Measurements from ENCODE around the gene HPGDS. TPM values are rescaled to one million over a fixed set of nuclear protein-coding genes. Genes with fewer than 3 reads are reported as not detected.

HPGDS gene
- total RNA-seq, 4 donors from 2014 or later = 3.2 to 8.5 (median 3.6) TPM; not detected in 1

DNA sequence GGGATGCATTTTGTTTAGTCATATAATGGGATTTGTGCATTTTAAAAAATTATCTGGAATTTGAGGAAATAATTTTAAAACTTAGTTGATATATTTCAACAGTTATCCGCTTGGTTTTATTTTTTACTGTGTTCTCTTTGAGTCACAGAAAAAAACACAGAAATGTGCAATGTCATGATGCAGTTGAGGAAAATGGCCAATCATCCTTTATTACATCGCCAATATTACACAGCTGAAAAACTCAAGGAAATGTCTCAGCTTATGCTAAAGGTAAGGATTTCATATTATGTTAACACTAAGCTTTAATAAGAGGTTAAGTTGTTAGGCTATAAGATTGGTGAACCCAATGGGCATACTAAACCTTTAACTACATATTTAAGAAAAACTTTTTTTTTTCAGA is 63.9 kb downstream of the HPGDS start:
- Histone ChIP-seq H3K27me3 (no peaks in the 10 kb centered on the region), H3K4me3 (no peak overlapping the region), H3K27ac (no peak overlapping the region), H3K36me3 (no peaks in the 10 kb centered on the region), H3K9me3 (no peaks in the 10 kb centered on the region), H3K4me1 (no peaks in the 10 kb centered on the region)
- TF ChIP-seq, protein P1, sequence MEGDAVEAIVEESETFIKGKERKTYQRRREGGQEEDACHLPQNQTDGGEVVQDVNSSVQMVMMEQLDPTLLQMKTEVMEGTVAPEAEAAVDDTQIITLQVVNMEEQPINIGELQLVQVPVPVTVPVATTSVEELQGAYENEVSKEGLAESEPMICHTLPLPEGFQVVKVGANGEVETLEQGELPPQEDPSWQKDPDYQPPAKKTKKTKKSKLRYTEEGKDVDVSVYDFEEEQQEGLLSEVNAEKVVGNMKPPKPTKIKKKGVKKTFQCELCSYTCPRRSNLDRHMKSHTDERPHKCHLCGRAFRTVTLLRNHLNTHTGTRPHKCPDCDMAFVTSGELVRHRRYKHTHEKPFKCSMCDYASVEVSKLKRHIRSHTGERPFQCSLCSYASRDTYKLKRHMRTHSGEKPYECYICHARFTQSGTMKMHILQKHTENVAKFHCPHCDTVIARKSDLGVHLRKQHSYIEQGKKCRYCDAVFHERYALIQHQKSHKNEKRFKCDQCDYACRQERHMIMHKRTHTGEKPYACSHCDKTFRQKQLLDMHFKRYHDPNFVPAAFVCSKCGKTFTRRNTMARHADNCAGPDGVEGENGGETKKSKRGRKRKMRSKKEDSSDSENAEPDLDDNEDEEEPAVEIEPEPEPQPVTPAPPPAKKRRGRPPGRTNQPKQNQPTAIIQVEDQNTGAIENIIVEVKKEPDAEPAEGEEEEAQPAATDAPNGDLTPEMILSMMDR (IDR thresholded peaks at IDR 0.05) = no peak
- no peak for TF ChIP-seq POLR2A (IDR thresholded peaks at IDR 0.05)
- intact Hi-C loops (cut with DNase I; ENCODE audit: low total_unique reads) = no loop called here
- no peak for DNase-seq

DNA sequence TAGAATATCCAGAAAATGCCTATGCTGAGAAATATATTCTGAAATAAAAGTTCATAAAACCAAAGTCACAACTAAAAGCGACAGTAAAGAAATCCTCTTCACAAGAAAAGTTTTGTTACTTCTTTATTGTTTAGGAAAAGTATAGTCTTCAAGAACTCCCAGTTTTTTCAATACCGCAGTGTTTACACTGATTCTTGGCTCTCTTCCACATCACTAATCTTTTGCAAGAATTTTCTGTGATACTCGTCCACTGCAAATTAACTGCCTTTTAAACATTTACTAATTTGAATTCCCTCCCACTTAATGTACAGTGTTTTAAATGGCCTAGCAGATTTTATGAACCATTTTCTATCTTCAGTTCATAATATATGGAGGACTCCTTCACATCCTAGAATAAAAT is 65.1 kb downstream of the HPGDS start:
- TF ChIP-seq, protein P1 (IDR thresholded peaks at IDR 0.05) = no peak
- TF ChIP-seq POLR2A (IDR thresholded peaks at IDR 0.05) = no peak

GRCh38 chr4:94276204-94276603 is 66.4 kb downstream of the HPGDS start:
- intact Hi-C loops (cut with DNase I; ENCODE audit: low total_unique reads) = no loop called here
- TF ChIP-seq POLR2A (IDR thresholded peaks at IDR 0.05) = no peak
- TF ChIP-seq, protein P1 (IDR thresholded peaks at IDR 0.05) = no peak
- Histone ChIP-seq H3K27ac (no peak overlapping the region), H3K9me3 (no peaks in the 10 kb centered on the region), H3K27me3 (no peaks in the 10 kb centered on the region), H3K4me3 (no peak overlapping the region), H3K4me1 (no peaks in the 10 kb centered on the region), H3K36me3 (no peaks in the 10 kb centered on the region)
- DNase-seq = no peak

More for the DNA sequence above, 65.1 kb downstream of the HPGDS start:
- no peak for DNase-seq
- no peak overlapping the region for H3K27ac ChIP-seq
- H3K4me1 ChIP-seq = no peaks in the 10 kb centered on the region
- H3K27me3 ChIP-seq = no peaks in the 10 kb centered on the region
- H3K4me3 ChIP-seq = no peak overlapping the region
- H3K9me3 ChIP-seq = no peaks in the 10 kb centered on the region
- H3K36me3 ChIP-seq = no peaks in the 10 kb centered on the region
- intact Hi-C loops (cut with DNase I; ENCODE audit: low total_unique reads) = no loop called here

GRCh38 chr4:94274912-94275311 is 67.7 kb downstream of the HPGDS start:
- Histone ChIP-seq H3K36me3 (no peaks in the 10 kb centered on the region), H3K27ac (no peak overlapping the region), H3K27me3 (no peaks in the 10 kb centered on the region), H3K4me3 (no peak overlapping the region), H3K9me3 (no peaks in the 10 kb centered on the region), H3K4me1 (no peaks in the 10 kb centered on the region)
- TF ChIP-seq, protein P1 (IDR thresholded peaks at IDR 0.05) = no peak
- no peak for TF ChIP-seq POLR2A (IDR thresholded peaks at IDR 0.05)
- intact Hi-C loops (cut with DNase I; ENCODE audit: low total_unique reads) = no loop called here
- no peak for DNase-seq

DNA sequence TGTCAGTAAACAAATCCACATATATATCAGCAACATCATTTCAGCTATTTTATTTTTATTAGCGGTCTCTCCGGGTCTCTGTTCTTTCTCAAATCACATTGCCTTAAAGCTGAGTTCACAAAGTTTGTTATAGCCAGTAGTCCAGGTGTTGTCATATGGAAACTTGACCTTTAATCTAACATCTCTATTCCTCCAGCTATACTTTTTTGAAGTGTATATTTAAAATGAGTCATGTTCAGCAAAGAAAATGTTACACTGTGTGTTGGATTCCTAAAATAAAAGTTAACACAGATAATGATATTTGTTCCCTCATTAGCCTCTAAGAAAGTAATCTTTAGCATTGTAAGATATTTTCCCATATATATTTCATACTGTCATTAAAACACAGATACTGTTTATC is 71.4 kb downstream of the HPGDS start:
- TF ChIP-seq POLR2A (IDR thresholded peaks at IDR 0.05) = no peak
- TF ChIP-seq, protein P1 (IDR thresholded peaks at IDR 0.05) = no peak
- Histone ChIP-seq H3K4me1 (no peaks in the 10 kb centered on the region), H3K27me3 (no peaks in the 10 kb centered on the region), H3K27ac (no peak overlapping the region), H3K4me3 (no peak overlapping the region), H3K9me3 (no peaks in the 10 kb centered on the region), H3K36me3 (no peaks in the 10 kb centered on the region)
- no peak for DNase-seq
- intact Hi-C loops (cut with DNase I; ENCODE audit: low total_unique reads) = no loop called here
